NCI-H2107 treated with DMSO at 0.1 percent for 48 hours (cell line): ENCODE data around the gene MAGOH.

ENCODE experiments used
- DNase-seq: peaks from one replicate; lab custom pipeline; 2025; ENCODE audit not compliant: unreplicated experiment; lab: John Stamatoyannopoulos, UW

The MAGOH gene

DNA sequence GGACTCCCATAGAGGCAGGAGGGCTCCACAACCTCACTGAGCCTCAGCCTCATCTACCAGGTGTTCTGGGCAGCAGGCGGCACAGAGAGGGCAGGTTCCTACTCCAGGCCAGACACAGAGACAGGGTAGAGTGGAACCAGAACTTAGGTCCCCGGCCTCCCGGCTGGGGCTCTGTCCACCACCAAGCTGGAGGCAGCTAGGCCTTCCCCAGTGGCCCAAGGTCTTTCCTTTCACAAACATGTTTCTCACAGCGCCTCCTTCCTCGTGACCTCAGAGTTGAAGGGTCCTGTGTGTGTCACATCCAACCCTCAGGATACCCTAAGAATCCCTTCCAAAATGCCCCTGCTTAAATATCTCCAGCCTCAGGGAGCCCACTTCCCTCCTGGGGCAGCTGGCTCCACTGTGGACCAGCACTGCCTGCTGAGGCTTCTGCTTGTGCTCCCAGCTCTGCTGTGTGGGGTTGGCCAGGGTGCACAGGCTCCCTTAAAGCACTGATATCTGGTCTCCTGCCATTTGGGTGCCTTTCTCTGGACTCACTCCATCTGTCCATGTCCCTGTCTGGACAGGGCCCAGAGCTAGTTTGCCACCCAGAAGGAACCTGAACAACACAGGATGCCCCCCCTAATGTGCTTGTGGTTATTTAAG, 33.2 kb upstream of the MAGOH start:
- DNase-seq = no peak

DNA sequence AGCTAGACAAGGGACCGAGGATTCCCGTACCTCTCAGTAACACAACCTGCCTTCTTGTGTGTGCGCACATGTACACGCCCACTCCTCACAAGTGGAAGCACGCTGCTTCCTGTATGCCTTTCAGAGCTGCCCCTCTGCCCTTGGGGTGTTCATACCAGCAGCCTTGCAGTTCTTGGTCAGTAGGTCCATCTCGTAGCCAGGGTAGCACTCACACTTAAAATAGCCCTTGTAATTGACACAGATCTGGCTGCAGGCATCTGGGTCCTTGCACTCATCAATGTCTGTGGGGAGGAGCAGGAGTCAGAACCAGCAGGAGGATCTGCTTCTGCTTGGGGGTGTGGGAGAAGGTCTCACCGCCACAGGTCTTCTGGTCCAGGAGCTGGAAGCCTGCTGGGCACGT, 32.6 kb upstream of the MAGOH start:
- no peak for DNase-seq

DNA sequence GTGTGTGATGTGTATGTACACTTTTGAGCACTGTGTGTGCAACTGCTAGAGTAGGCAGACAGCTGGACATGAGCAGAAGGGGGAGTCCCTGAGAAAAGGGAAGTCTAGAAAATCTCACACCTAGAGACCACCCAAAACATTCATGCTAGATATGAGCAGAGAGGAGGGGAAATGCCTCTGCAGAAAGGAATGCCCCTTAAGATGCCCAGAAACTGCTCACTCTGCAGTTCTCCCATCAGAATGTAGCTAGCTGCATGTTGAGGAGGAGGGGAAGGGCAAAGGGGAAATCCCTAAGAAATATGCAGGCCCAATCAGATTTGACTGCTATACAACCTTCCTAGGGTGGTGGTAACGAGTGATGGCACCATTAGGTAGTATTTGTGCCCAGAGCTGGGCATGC, 31.8 kb upstream of the MAGOH start:
- DNase-seq = no peak

DNA sequence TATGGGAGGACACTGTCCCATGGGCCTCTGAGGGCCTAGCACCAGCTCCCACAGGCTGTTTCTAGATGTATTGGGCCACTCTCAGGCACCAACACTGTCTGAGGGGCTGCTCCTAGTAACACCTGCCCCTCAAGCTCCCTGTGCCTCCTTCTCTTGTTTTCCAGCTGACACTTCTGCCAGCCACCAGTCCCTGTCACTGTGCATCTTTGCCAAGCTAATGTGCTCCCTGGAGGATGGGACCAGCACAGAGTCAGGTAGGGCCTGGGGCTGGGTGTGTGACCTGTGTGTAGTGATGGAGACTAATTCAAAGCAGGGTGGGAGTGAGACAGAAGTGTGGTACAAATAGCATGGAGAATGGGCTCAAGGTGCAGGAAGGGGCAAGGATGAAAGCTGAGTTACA, 29.4 kb upstream of the MAGOH start:
- no peak for DNase-seq

DNA sequence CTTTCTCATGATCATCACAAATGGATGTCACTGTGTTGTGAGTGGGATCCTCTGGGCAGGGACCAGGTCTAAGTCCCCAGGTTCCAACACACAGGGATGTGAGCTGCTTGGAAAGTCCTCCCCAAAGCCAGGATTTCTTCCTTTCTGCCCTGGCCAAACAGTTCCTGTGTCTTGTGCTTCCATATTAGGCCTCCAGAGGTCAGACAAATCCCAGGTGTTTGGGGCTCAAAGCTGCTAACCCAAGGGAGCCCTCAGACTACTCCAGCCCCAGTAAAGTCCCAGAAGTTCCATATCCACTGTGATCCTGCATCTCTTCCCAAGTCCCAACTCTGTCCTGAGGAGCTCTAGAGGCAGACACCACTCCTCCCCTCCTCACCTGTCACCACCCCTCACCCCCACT, 27.7 kb upstream of the MAGOH start:
- peak; percentile 6 for DNase-seq

DNA sequence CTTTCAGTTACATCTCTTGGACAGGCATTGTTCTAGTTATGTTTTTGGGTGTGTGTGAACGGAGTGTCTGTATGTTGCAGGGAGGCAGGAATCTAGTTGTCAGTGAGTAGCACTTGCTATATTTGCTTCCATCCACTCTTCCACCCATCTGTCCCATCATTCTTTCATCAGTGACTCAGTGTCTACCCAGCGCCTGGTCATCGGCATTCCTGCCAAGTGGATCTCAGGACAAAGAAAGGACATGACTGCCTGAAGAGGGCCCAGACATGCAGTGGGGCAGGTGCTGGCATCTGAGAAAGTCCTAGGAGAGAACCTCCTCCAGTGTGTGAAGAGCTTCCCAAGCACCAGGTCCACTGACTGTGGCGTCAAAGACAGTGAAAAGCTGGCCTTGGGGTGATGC, 27.3 kb upstream of the MAGOH start:
- no peak for DNase-seq

- no peak for DNase-seq
These were observed 25.7 kb upstream of the MAGOH start for GRCh38 chr1:53264048-53264447.

- no peak for DNase-seq
These were observed 23.7 kb upstream of the MAGOH start for GRCh38 chr1:53262000-53262399.

DNA sequence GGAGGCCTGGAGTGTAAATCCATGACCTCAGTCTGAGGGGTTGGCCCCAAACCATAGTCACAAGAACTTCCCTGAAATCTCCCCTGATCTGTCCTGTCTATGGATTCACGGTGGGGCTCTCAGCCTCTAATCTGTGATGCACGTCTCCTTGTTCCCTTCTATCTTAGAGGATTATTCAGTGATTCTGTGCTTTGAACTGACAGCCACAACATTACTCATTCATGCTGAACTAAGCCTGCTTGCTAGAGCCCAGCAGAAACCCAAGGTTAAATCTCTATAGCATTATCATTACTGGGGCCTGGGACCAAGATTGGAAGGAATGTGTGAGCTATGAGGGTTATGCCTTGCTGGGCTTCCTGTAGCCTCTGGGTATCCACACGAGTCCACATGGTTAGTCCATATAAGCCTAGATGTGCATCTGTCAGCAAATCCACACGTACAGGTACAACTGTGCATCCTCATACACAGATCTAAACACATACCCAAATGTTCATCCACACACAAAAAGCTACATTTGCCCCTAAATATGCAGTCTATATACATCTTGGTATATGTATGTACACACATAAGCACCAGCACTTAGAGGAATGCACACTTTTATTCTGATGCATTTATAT, 22.4 kb upstream of the MAGOH start:
- no peak for DNase-seq

GRCh38 chr1:53259932-53260331, 21.6 kb upstream of the MAGOH start:
- DNase-seq = no peak

GRCh38 chr1:53258216-53258615, 19.9 kb upstream of the MAGOH start:
- DNase-seq = no peak

DNA sequence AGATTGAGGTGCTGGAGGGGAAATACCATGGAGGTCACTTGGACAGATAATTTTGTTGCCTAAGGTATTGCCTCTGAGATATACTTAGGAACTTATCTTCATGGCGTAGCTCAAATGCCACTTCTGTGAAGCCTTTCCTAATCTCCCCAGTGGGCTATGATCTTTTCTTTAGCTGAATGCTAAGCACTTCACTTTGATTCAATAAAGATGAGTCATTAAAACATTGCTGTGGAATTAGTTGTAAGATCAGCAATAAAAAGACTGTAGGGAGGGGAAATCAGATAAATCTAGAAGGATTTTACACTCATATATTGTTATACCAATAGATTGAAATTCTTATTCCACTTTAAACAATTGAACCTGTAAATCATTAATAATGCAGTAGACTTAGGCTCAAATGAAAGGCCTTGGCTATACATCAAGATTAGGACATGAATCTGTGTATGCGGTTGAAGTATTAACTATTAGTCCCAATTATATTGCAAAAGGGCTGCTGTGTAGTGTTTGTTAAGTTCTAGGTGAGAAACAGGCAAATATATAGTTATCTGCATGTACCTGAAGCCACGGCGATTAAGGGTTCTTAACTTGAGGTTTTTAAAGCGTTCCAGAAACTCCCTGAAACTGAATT, 19.2 kb upstream of the MAGOH start:
- DNase-seq = no peak

- DNase-seq = no peak
These were observed 18.5 kb upstream of the MAGOH start for GRCh38 chr1:53256511-53257453.

DNA sequence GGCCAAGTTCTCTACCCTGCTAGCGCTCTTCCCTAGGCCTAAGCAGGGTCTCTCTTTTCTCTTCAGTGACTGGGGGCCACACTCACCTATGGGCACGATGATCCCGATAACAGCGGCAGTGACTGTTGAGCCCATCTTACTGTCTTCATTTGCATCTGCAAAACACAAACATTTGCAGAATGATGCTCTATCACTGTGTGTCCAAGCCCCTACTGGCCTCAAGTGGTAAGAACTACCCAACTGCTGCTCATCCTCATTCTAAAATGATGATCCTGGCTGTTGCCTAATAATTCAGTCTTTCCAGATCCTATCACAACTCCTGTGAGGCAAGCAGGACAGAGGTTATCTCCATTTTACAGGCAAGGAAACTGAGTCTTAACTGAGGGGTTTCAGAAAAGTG, 16.7 kb upstream of the MAGOH start:
- no peak for DNase-seq

GRCh38 chr1:53254011-53254640, 15.8 kb upstream of the MAGOH start:
- no peak for DNase-seq

DNA sequence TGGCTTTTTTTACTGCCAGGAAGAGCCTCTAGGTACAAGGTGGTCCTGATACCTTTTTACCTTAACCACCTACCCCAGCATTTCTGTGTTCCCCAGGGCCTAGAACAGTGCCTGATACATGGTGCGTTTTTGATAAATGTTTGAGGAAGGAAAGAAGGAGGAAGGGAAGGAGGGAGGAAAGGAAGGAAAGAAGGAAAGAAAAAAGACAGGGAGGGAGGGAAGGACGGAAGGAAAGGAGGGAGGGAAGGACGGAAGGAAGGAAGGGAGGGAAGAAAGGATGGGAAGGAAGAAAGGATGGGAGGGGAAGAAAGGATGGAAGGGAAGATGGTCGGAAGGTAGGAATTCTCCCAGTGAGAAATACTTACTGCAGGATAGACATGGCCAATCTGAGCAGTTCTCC, 12.0 kb upstream of the MAGOH start:
- no peak for DNase-seq

DNA sequence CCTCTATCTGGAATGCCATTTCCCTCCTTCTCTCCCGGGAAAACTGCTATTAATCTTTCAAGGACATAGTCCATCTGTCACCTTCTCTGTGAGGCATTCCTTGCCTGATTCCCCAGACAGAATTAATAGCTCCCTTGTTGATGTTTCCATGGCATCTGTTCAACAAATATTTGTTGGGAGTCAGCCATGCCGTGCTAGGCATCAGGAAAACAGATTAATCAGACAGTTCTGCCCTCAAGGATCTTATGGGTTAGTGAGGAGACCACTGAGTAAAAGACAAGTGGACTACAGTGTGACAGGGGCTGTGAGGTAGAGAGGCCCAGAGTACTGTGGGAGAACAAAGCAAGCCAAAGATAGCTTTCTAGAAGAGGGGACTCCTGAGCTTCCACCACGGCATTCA, 11.4 kb upstream of the MAGOH start:
- no peak for DNase-seq

- no peak for DNase-seq
These were observed 8.2 kb upstream of the MAGOH start for GRCh38 chr1:53246261-53247134.

- no peak for DNase-seq
These were observed 5.8 kb upstream of the MAGOH start for GRCh38 chr1:53244141-53244540.

DNA sequence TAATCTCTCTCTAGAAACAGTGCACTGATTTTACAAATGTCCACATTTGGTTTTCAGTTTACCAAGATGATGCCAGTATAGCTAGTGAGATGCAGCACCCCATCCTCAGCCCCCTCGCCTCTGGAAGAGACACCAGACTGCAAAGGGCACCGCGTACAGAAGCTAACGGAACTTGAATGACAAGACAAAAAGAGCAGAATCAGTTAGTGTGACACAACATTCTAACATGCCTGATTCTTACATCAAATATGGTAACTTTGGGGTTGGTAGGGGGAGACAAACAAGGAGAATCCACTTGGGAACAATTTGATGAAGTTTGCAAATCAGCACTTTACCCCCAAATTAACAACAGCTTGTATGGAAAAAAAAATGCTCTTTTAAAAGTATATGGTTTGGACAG, 4.1 kb upstream of the MAGOH start:
- no peak for DNase-seq
